H9 (cell line): ENCODE results near the gene PLXNA4. TPM values are rescaled to one million over a fixed set of nuclear protein-coding genes. Genes with fewer than 3 reads are reported as not detected.

ENCODE experiments used
- DNase-seq: peaks from one replicate; pipeline ENCODE4 v3.0.0-alpha.2; 2017
- H2AFZ ChIP-seq: one replicate; pipeline ENCODE4 v1.6.1; 2013; ENCODE audit warnings: mild to moderate bottlenecking, low read length, control low read depth, moderate library complexity
- H2AK5ac ChIP-seq: 2 replicates; pipeline ENCODE4 v1.6.1; 2013; ENCODE audit warnings: low read length, control low read depth, mixed read lengths; ENCODE audit not compliant: insufficient read length
- H2BK120ac ChIP-seq: one replicate; pipeline ENCODE4 v1.6.1; 2013; ENCODE audit warnings: low read depth, mild to moderate bottlenecking, low read length, control low read depth, inconsistent platforms; ENCODE audit not compliant: poor library complexity, severe bottlenecking
- H2BK12ac ChIP-seq: 2 replicates; pipeline ENCODE4 v1.6.1; 2013; ENCODE audit warnings: low read length, control low read depth, mixed read lengths, low read depth; ENCODE audit not compliant: insufficient read length
- H2BK15ac ChIP-seq: 2 replicates; pipeline ENCODE4 v1.6.1; 2013; ENCODE audit warnings: low read depth, low read length, control low read depth
- H2BK20ac ChIP-seq: one replicate; pipeline ENCODE4 v1.6.1; 2013; ENCODE audit warnings: low read depth, mild to moderate bottlenecking, low read length, control low read depth, inconsistent platforms; ENCODE audit not compliant: poor library complexity, severe bottlenecking
- H2BK5ac ChIP-seq: 2 replicates; pipeline ENCODE4 v1.6.1; 2013; ENCODE audit warnings: low read length, control low read depth, mixed read lengths; ENCODE audit not compliant: insufficient read length
- H3K14ac ChIP-seq: 2 replicates; pipeline ENCODE4 v1.6.1; 2013; ENCODE audit warnings: low read length, control low read depth; ENCODE audit not compliant: insufficient read depth
- H3K18ac ChIP-seq: 2 replicates; pipeline ENCODE4 v1.6.1; 2013; ENCODE audit warnings: low read depth, mild to moderate bottlenecking, mixed read lengths, low read length, control low read depth; ENCODE audit not compliant: insufficient read length
- H3K23ac ChIP-seq: 2 replicates; pipeline ENCODE4 v1.6.1; 2013; ENCODE audit warnings: low read length, control low read depth, mixed read lengths, low read depth; ENCODE audit not compliant: insufficient read length
- H3K23me2 ChIP-seq: 2 replicates; pipeline ENCODE4 v1.6.1; 2013; ENCODE audit warnings: low read depth, mild to moderate bottlenecking, mixed read lengths, low read length, control low read depth; ENCODE audit not compliant: insufficient read length, poor library complexity, severe bottlenecking
- H3K27ac ChIP-seq: 2 replicates; pipeline ENCODE4 v1.5.1; 2013; ENCODE audit warnings: low read length, control low read depth, mixed read lengths, low read depth; ENCODE audit not compliant: insufficient read length
- H3K27me3 ChIP-seq: 2 replicates; pipeline ENCODE4 v1.6.1; 2013; ENCODE audit warnings: low read length, control low read depth, inconsistent platforms; ENCODE audit not compliant: insufficient read depth
- H3K4ac ChIP-seq: 2 replicates; pipeline ENCODE4 v1.6.1; 2013; ENCODE audit warnings: low read depth, mild to moderate bottlenecking, control low read depth, inconsistent platforms, low read length, moderate library complexity
- H3K4me1 ChIP-seq: 2 replicates; pipeline ENCODE4 v1.6.1; 2013; ENCODE audit warnings: low read length, control low read depth, inconsistent platforms; ENCODE audit not compliant: insufficient read depth
- H3K4me2 ChIP-seq: 2 replicates; pipeline ENCODE4 v1.6.1; 2013; ENCODE audit warnings: low read length, control low read depth, mixed read lengths; ENCODE audit not compliant: insufficient read length, insufficient read depth
- H3K56ac ChIP-seq: 2 replicates; pipeline ENCODE4 v1.6.1; 2013; ENCODE audit warnings: low read depth, mild to moderate bottlenecking, mixed read lengths, low read length, control low read depth; ENCODE audit not compliant: insufficient read length
- H3K79me1 ChIP-seq: 2 replicates; pipeline ENCODE4 v1.6.1; 2013; ENCODE audit warnings: low read depth, mild to moderate bottlenecking, moderate library complexity, low read length, control low read depth, inconsistent platforms; ENCODE audit not compliant: insufficient read depth, poor library complexity, severe bottlenecking
- H3K79me2 ChIP-seq: 2 replicates; pipeline ENCODE4 v1.6.1; 2013; ENCODE audit warnings: low read length, control low read depth, inconsistent platforms; ENCODE audit not compliant: insufficient read depth
- H3K9ac ChIP-seq: 2 replicates; pipeline ENCODE4 v1.6.1; 2013; ENCODE audit warnings: low read length, control low read depth, mixed read lengths; ENCODE audit not compliant: insufficient read length; ENCODE audit errors: extremely low read depth
- H3K9me3 ChIP-seq: one replicate; pipeline ENCODE4 v1.6.1; 2013; ENCODE audit warnings: low read depth, low read length, inconsistent platforms; ENCODE audit not compliant: control insufficient read depth
- H3T11ph ChIP-seq: one replicate; pipeline ENCODE4 v1.6.1; 2013; ENCODE audit warnings: mild to moderate bottlenecking, low read length, control low read depth, inconsistent platforms
- H4K20me1 ChIP-seq: one replicate; pipeline ENCODE4 v1.6.1; 2013; ENCODE audit not compliant: control insufficient read depth, insufficient read length, insufficient read depth
- H4K5ac ChIP-seq: 2 replicates; pipeline ENCODE4 v1.6.1; 2013; ENCODE audit warnings: low read depth, mild to moderate bottlenecking, mixed read lengths, low read length, control low read depth; ENCODE audit not compliant: insufficient read length
- H4K8ac ChIP-seq: replicated peaks from 2 replicates; pipeline ENCODE4 v1.6.1; 2013; ENCODE audit warnings: low read length, control low read depth, mixed read lengths, low read depth; ENCODE audit not compliant: insufficient read length
- H4K91ac ChIP-seq: 2 replicates; pipeline ENCODE4 v1.6.1; 2013; ENCODE audit warnings: low read depth, mild to moderate bottlenecking, moderate library complexity, mixed read lengths, low read length, control low read depth; ENCODE audit not compliant: insufficient read length
- H3K27ac Mint-ChIP-seq, 3 experiments: 2 replicates in 2 of 3; 3 replicates in 1 of 3; pipeline ENCODE4 v1.8.0; 2020 to 2021; ENCODE audit warnings: mixed read lengths in 3 of 3, mild to moderate bottlenecking in 1 of 3, moderate library complexity in 1 of 3
- H3K27me3 Mint-ChIP-seq: 2 replicates; pipeline ENCODE4 v1.8.0; 2021; ENCODE audit warnings: low read depth, mild to moderate bottlenecking, moderate library complexity, mixed read lengths
- H3K36me3 Mint-ChIP-seq, 3 experiments: 2 replicates in 2 of 3; 3 replicates in 1 of 3; pipeline ENCODE4 v1.8.0; 2020 to 2021; ENCODE audit warnings: low read depth in 3 of 3, mixed read lengths in 3 of 3; ENCODE audit not compliant: insufficient read depth in 1 of 3
- H3K4me1 Mint-ChIP-seq, 2 experiments: 2 replicates each; pipeline ENCODE4 v1.8.0; 2020; ENCODE audit warnings: mixed read lengths in 2 of 2
- H3K4me3 Mint-ChIP-seq, 2 experiments: 2 replicates in 1 of 2; 3 replicates in 1 of 2; pipeline ENCODE4 v1.8.0; 2020 to 2021; ENCODE audit warnings: mild to moderate bottlenecking in 2 of 2, mixed read lengths in 2 of 2, moderate library complexity in 1 of 2
- H3K9me3 Mint-ChIP-seq, 2 experiments: 2 replicates in 1 of 2; 3 replicates in 1 of 2; pipeline ENCODE4 v1.8.0; 2020; ENCODE audit warnings: mild to moderate bottlenecking in 2 of 2, mixed read lengths in 2 of 2, moderate library complexity in 1 of 2
- WGBS: extraction: QIAGEN DNeasy Blood & Tissue Kit; methylation state at CpG from one replicate; pipeline ENCODE4 v1.1.7; 2013; ENCODE audit warnings: missing lambda C conversion rate, low lambda C conversion rate, mixed read lengths; ENCODE audit not compliant: insufficient read length; ENCODE audit errors: extremely low coverage; 5-methylcytosine and 5-hydroxymethylcytosine counted together
- total RNA-seq: library from RNA; stranded (reverse); gene quantifications from 2 replicates; pipeline ENCODE4 v1.2.1, GENCODE V29; 2021
- TF ChIP-seq, protein P1 (sequence below): fragments of 200-600 bp; sonication (generic); conservative IDR thresholded peaks from 3 replicates; pipeline ENCODE4 v1.8.0; 2021; ENCODE audit warnings: antibody characterized with exemption, mild to moderate bottlenecking

The PLXNA4 gene
- total RNA-seq, 1 experiment from 2014 or later = 0.35 TPM

DNA sequence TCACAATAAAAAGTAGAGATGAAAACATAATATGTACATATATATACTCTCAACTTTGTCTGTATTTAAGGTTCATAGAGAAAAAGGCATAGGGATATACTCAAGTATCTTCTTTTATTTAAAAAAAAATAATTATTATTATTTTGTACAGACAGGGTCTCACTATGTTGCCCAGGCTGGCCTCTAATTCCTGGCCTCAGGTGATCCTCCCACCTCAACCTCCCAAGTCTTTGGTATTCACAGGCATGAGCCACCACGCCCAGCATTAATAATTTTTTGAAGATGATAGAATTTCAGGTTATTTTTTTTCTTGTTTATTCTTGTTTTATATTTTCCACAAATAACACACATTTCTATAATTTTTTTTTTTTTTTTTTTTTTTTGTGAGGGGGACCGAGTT is 113.8 kb downstream of the PLXNA4 start:
- no peak overlapping the region for H2BK120ac ChIP-seq
- no peaks in the 10 kb centered on the region for H3K79me2 ChIP-seq
- H3K27ac ChIP-seq = no peak overlapping the region
- H4K91ac ChIP-seq = no peak overlapping the region
- H2BK15ac ChIP-seq = no peak overlapping the region
- H3K9me3 ChIP-seq = no peaks in the 10 kb centered on the region
- no peaks in the 10 kb centered on the region for H3K36me3 Mint-ChIP-seq
- no peak overlapping the region for H2BK20ac ChIP-seq
- no peak overlapping the region for H2BK5ac ChIP-seq
- no peaks in the 10 kb centered on the region for H3K79me1 ChIP-seq
- no peak overlapping the region for H3K14ac ChIP-seq
- no peaks in the 10 kb centered on the region for H3K23me2 ChIP-seq
- no peak overlapping the region for H3K9ac ChIP-seq
- no peak overlapping the region for H3K18ac ChIP-seq
- TF ChIP-seq, protein P1, sequence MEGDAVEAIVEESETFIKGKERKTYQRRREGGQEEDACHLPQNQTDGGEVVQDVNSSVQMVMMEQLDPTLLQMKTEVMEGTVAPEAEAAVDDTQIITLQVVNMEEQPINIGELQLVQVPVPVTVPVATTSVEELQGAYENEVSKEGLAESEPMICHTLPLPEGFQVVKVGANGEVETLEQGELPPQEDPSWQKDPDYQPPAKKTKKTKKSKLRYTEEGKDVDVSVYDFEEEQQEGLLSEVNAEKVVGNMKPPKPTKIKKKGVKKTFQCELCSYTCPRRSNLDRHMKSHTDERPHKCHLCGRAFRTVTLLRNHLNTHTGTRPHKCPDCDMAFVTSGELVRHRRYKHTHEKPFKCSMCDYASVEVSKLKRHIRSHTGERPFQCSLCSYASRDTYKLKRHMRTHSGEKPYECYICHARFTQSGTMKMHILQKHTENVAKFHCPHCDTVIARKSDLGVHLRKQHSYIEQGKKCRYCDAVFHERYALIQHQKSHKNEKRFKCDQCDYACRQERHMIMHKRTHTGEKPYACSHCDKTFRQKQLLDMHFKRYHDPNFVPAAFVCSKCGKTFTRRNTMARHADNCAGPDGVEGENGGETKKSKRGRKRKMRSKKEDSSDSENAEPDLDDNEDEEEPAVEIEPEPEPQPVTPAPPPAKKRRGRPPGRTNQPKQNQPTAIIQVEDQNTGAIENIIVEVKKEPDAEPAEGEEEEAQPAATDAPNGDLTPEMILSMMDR = no peak
- H4K8ac ChIP-seq = no peak overlapping the region
- no peaks in the 10 kb centered on the region for H3K27me3 ChIP-seq
- H3K4me3 Mint-ChIP-seq = no peak overlapping the region
- H3K27ac Mint-ChIP-seq = no peak overlapping the region
- no peak overlapping the region for H2AFZ ChIP-seq
- H3K56ac ChIP-seq = no peak overlapping the region
- no peak overlapping the region for H3K23ac ChIP-seq
- H4K5ac ChIP-seq = no peak overlapping the region
- no peak overlapping the region for H3T11ph ChIP-seq
- H3K4me1 ChIP-seq = peaks cover 6% of the 10 kb centered on the region; the same call in 1 of the 2 replicates
- H3K4me2 ChIP-seq = no peak overlapping the region
- DNase-seq = no peak
- no peaks in the 10 kb centered on the region for H3K9me3 Mint-ChIP-seq
- H2AK5ac ChIP-seq = no peak overlapping the region
- no CpG with 5 or more reads among the region's 2 CpGs for WGBS
- H3K4me1 Mint-ChIP-seq = peaks cover 19 to 21% of the 10 kb centered on the region in 2 experiments
- H3K4ac ChIP-seq = no peak overlapping the region
- H3K27me3 Mint-ChIP-seq = peaks cover 14% of the 10 kb centered on the region
- no peak overlapping the region for H2BK12ac ChIP-seq
- H4K20me1 ChIP-seq = no peaks in the 10 kb centered on the region
